ENCODE data around the gene SPATA25.

SPATA25 gene

GRCh38 chr20:45857882-45858216 lies 29.6 kb downstream of the SPATA25 start:
- TF ChIP-seq FOXM1 (IDR thresholded peaks at IDR 0.05; ENCODE audit: borderline replicate concordance, low read depth) (no peak), USF1 (IDR thresholded peaks at IDR 0.05) (no peak), TAF1 (IDR thresholded peaks at IDR 0.05; ENCODE audit: low read depth) (no peak), EGR1 (IDR thresholded peaks at IDR 0.05) (no peak), EP300 (IDR thresholded peaks at IDR 0.05; ENCODE audit: borderline replicate concordance) (no peak), ZBTB7A (IDR thresholded peaks at IDR 0.05; ENCODE audit: low read depth) (no peak), TCF12 (IDR thresholded peaks at IDR 0.05; ENCODE audit: low read depth) (no peak), TEAD4 (IDR thresholded peaks at IDR 0.05) (no peak), NFIC (IDR thresholded peaks at IDR 0.05) (no peak), CREB1 (IDR thresholded peaks at IDR 0.05; ENCODE audit: low read depth) (no peak)
- TF ChIP-seq, protein P1, sequence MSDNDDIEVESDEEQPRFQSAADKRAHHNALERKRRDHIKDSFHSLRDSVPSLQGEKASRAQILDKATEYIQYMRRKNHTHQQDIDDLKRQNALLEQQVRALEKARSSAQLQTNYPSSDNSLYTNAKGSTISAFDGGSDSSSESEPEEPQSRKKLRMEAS (IDR thresholded peaks at IDR 0.05): no peak

- peak; percentile 56; the same call in 1 of the 2 replicates for TF ChIP-seq CREB1 (IDR thresholded peaks at IDR 0.05; ENCODE audit: low read depth)
- TF ChIP-seq TAF1 (IDR thresholded peaks at IDR 0.05; ENCODE audit: low read depth): peak; percentile 91
- no peak for TF ChIP-seq CEBPB (IDR thresholded peaks at IDR 0.05)
- TF ChIP-seq RAD21 (IDR thresholded peaks at IDR 0.05; ENCODE audit: low read depth): no peak
- peak; percentile 34; the same call in 1 of the 2 replicates for TF ChIP-seq EP300 (IDR thresholded peaks at IDR 0.05; ENCODE audit: borderline replicate concordance)
- TF ChIP-seq TCF12 (IDR thresholded peaks at IDR 0.05; ENCODE audit: low read depth): no peak
- TF ChIP-seq, protein P1 (IDR thresholded peaks at IDR 0.05): peak; percentile 60
- TF ChIP-seq EGR1 (IDR thresholded peaks at IDR 0.05): 0 out of 2 replicates have a peak, but pooled peaks have one; percentile 25
- peak; percentile 41; the same call in 1 of the 2 replicates for TF ChIP-seq YY1 (IDR thresholded peaks at IDR 0.05; ENCODE audit: low read depth)
- no peak for TF ChIP-seq TEAD4 (IDR thresholded peaks at IDR 0.05)
Measured at GRCh38 chr20:45857114-45857881, 30.1 kb downstream of the SPATA25 start, which contains the start of the genes ACOT8 and ZSWIM3. Gene ACOT8 (minus strand): TSS chr20:45857392. CDS start chr20:45857315, 77 bp downstream. Gene ZSWIM3 (plus strand): TSS chr20:45857614. CDS start chr20:45857826, 212 bp downstream.

- TF ChIP-seq CEBPB (IDR thresholded peaks at IDR 0.05): no peak
- TF ChIP-seq NFIC (IDR thresholded peaks at IDR 0.05): no peak
- TF ChIP-seq EP300 (IDR thresholded peaks at IDR 0.05; ENCODE audit: borderline replicate concordance): no peak
- no peak for TF ChIP-seq ZBTB7A (IDR thresholded peaks at IDR 0.05; ENCODE audit: low read depth)
- TF ChIP-seq TEAD4 (IDR thresholded peaks at IDR 0.05): no peak
- no peak for TF ChIP-seq YY1 (IDR thresholded peaks at IDR 0.05; ENCODE audit: low read depth)
- TF ChIP-seq, protein P1 (IDR thresholded peaks at IDR 0.05): no peak
- no peak for TF ChIP-seq USF1 (IDR thresholded peaks at IDR 0.05)
- no peak for TF ChIP-seq REST (IDR thresholded peaks at IDR 0.05; ENCODE audit: low read depth)
- no peak for TF ChIP-seq FOXM1 (IDR thresholded peaks at IDR 0.05; ENCODE audit: borderline replicate concordance, low read depth)
- no peak for TF ChIP-seq TAF1 (IDR thresholded peaks at IDR 0.05; ENCODE audit: low read depth)
Measured at GRCh38 chr20:45853484-45853883, 33.9 kb downstream of the SPATA25 start.

DNA sequence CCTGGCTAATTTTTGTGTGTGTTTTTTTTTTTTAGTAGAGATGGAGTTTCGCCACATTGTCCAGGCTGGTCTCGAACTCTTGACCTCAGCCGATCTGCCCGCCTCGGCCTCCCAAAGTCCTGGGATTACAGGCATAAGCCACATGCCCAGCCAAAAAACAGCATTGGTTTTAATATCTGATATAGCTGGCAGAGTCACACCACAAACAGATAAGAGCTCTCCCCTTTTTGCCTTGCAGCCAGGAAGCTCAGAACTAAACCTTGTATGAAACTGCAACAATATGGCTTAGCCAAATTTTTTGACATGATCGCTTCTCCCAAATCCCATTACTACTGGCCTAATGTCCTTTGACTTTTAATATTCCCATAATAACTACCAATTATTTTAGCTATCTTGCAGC lies 35.1 kb downstream of the SPATA25 start:
- no peak for TF ChIP-seq ZBTB7A (IDR thresholded peaks at IDR 0.05; ENCODE audit: low read depth)
- TF ChIP-seq TCF12 (IDR thresholded peaks at IDR 0.05; ENCODE audit: low read depth): no peak

- TF ChIP-seq NFIC (IDR thresholded peaks at IDR 0.05): no peak
- no peak for TF ChIP-seq ZBTB7A (IDR thresholded peaks at IDR 0.05; ENCODE audit: low read depth)
- TF ChIP-seq YY1 (IDR thresholded peaks at IDR 0.05; ENCODE audit: low read depth): no peak
- TF ChIP-seq EGR1 (IDR thresholded peaks at IDR 0.05): no peak
- no peak for TF ChIP-seq TAF1 (IDR thresholded peaks at IDR 0.05; ENCODE audit: low read depth)
- no peak for TF ChIP-seq TEAD4 (IDR thresholded peaks at IDR 0.05)
- TF ChIP-seq CEBPB (IDR thresholded peaks at IDR 0.05): no peak
- no peak for TF ChIP-seq CREB1 (IDR thresholded peaks at IDR 0.05; ENCODE audit: low read depth)
- TF ChIP-seq EP300 (IDR thresholded peaks at IDR 0.05; ENCODE audit: borderline replicate concordance): no peak
- TF ChIP-seq USF1 (IDR thresholded peaks at IDR 0.05): no peak
- no peak for TF ChIP-seq RAD21 (IDR thresholded peaks at IDR 0.05; ENCODE audit: low read depth)
- TF ChIP-seq, protein P1 (IDR thresholded peaks at IDR 0.05): no peak
- TF ChIP-seq REST (IDR thresholded peaks at IDR 0.05; ENCODE audit: low read depth): no peak
- TF ChIP-seq TCF12 (IDR thresholded peaks at IDR 0.05; ENCODE audit: low read depth): no peak
- no peak for TF ChIP-seq FOXM1 (IDR thresholded peaks at IDR 0.05; ENCODE audit: borderline replicate concordance, low read depth)
Measured at GRCh38 chr20:45851501-45851900, 35.9 kb downstream of the SPATA25 start.

Measured in Ishikawa (cell line).